HG03064 (cell line): ENCODE measurements around the gene NEK10.

Experiments used
- ATAC-seq: cut with Tn5 transposase; IDR thresholded peaks from one replicate; pipeline ENCODE4 v1.9.1; 2021; ENCODE audit warnings: low read depth; ENCODE audit not compliant: unreplicated experiment

Gene NEK10

DNA sequence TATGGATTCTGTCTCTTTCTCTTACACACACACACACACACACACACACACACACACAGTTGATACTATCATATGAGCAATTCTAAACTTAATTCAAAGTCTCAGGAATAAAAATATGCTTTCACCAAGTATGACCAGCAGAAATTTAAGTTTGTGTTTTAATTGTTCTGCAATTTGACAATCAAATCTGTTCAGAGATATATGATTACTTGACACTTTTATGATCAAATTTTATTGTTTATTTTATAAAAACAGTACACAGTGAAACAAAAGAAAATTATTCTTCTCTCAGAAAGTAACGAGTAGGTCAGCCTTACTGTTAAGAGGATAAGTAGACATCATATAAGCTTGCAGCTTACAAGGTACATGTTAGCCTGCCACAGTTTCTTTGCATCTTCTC, 114.3 kb downstream of the NEK10 start:
- ATAC-seq, result no peak

DNA sequence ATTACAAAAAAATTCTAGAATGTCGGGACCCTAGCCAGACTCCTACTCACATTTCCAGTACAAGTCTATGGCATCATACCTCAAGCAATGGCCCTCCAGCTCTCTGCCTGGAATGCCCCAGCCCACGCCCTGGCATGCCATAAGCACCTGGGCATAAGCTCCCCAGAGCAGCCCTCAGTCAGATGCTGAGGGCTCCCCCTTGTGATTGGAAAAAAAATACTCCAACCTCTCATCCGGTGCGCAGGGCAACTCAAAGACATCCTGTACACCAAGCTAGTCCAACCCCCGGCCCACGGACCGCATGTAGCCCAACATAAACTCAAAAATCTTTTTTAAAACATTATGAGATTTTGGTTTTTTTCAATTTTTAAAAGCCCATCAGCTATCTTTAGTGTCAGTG, 115.4 kb downstream of the NEK10 start:
- ATAC-seq, result no peak

DNA sequence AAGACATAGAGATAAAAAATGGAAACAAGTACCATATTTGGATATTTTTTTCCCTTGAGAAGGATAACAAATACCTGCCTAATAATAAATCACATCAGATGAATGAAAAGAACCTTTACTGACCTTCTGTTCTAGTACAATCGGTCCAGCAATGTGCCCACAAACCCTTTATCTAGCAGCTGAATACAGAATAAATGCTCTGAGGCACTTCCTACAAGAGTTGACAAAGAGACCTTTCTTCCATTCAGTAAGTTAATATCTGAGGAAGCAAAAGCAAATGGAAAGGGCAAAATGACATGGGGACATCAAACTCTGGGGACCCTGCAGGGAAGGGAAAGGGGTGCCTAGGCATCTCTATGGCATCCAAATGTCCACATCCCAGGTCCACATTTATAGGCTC, 115.8 kb downstream of the NEK10 start:
- ATAC-seq, result no peak

DNA sequence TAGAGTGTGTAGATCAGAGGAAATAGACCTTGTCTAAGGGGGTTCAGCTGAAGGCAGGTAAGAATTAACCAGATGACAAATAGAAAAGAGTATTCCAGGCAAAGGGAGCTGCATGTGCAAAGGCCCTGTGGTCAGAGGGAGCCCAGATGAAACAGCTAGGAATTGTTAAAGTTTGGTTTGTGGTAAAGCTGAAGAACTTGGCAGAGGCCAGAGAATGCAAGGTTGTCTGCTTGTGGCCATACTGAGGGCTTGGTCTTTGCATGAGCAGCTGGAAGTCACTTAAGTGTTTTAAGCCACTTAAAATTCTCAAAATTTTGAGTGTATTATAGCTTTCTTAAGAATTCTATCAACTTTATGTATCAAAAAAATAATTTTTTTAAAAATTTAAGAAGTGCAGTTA, 116.5 kb downstream of the NEK10 start:
- no peak for ATAC-seq

DNA sequence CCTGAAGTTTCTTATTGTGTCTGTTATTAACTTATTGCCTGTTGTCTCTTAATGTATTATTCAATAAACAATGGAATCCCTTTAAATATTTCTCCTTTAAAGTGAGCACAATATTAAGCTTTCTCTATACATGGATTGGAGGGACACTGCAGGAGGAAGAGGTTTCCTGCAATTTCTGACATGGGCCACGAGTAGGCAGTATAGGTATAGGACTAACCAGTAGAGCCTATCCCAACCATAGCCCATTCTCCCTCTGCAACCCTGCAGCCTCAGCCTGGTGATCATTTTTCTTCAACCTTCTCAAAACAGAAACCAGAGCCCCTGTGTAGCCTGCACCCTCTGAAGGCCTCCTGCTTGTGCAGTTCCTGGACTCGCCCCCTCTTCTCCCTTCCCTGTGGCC, 124.8 kb downstream of the NEK10 start:
- ATAC-seq, result no peak

DNA sequence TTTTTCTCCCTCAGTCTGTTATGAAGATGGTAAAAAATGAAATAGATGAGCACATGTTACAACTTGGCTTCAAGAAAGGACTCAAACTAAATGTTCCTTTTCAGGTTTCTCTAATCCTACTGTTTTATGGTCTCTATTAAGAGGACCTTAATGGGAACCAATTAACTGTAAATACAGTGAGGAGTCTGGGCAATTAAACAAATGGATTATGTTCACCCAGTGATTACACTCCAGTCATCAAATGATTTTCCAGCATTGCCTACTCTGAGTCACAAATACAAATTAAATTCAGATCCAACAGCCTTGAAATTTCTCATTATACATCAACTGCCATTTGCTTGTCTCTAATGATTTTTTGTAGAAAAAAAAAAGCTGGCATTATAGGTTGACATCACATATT, 129.2 kb downstream of the NEK10 start:
- no peak for ATAC-seq

DNA sequence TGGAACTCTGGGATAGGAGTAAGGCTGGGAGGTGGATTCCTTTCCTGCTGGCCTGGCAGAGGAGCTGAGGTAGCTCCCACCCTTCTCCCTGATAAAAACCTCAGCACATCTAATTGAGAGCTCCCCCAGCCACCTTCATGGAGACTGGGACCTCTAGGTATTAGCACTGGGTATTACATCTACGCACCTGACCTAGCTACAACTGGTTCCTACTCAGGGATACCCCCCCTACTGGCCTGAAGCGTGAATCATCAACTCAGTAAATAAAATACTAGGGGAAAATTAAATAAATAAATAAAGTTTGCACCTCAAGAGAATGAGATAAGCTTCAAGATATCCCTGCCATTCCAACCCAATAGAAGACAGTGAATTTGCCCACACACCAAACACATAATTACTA, 140.4 kb downstream of the NEK10 start:
- no peak for ATAC-seq

DNA sequence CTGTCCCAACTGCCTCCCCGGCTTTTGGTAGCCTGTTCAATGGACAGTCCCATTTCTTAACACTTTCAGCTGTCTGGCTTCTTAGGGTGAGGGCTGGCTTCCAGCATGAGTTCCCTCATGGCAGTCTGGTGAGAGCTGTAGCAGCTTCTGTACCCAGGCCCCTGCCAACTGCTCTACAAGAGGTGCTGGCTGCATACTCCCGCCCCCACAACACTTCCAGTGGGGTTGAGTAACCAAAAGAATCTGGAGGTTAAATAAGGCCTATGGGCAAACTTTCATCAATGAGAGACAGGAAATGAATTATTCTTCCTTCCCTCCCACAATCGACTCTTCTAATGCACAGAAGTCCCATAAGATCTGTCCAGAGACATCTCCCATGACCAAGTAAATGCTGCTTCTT, 145.0 kb downstream of the NEK10 start:
- no peak for ATAC-seq

DNA sequence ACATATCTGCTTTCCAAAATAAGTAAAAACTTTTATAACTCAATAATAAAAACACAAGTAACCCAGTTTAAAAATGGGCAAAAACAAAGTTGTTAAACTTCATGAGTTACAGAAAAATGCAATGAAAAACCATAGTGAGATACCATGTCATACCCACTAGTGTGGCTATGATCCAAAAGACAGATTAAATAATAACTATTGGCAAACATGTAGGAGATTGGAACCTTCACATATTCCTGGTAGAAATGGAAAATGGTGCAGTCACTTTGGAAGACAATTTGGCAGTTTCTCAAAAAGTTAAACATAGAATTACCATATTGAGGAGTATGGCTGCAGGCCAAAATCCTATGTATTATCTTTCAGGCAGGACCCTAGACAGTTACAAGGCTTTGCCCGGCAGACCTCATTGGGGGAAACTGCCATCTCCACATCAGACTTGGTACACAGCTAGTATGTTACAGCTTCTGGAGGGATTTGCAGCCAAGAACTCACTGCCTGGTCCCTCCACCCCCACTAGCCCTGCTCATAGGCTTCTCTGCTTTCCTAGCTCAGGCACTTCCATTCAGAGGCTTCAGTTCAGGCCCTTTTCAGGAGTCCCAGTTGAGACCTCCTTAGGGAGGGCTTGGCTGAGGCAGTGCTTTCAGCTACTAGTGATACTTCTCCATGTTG, 147.8 kb downstream of the NEK10 start:
- ATAC-seq, result no peak

DNA sequence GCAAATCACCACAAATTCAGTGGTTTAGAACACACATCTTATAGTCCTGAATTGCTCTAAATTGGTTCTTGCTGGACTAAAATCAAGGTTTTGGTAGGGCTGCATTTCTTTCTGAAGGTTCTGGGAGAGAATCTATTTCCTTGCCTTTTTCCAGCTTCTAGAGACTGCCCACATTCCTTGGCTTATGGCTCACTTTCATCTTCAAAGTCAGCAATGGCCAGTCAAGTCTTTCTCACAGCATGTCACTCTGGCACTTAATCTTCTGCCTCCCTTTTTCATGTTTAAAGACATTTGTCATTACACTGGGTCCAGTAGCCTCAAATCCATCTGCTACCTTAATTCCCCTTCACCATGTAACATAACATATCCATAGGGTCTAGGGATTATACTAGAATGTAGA, 149.0 kb downstream of the NEK10 start:
- ATAC-seq, result no peak

DNA sequence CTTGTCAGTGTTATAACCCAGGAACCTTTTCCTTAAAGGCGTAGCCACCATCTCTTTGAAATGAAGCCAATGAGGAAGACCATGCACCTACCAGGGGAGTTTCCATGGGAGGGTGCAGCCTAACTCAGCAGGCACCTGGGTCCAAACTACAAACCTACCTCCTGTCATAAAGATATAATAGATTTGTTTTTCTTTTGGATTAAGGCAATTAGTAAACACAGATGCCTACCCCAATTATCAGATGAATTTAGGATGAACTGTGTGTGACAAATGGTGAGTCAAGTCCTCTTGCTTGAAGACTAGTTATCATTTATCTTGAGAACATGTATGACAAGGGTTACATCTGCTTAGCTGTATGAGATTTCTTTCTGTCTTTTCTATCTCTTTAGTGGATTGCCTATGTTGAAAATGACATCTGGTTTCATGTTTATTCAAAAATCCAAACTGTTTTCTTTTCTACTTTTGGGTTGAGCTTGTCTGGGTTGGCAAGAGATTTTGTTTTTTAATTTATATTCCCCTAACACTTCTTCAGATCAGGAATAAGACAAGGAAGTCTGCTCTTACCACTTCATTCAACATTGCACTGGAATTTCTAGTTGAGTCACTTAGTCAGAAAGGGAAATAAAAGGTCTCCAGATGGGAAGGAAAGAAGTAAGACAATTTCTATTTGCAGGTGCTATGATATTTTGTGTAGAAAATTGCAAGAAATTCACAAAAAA, 149.9 kb downstream of the NEK10 start:
- no peak for ATAC-seq

DNA sequence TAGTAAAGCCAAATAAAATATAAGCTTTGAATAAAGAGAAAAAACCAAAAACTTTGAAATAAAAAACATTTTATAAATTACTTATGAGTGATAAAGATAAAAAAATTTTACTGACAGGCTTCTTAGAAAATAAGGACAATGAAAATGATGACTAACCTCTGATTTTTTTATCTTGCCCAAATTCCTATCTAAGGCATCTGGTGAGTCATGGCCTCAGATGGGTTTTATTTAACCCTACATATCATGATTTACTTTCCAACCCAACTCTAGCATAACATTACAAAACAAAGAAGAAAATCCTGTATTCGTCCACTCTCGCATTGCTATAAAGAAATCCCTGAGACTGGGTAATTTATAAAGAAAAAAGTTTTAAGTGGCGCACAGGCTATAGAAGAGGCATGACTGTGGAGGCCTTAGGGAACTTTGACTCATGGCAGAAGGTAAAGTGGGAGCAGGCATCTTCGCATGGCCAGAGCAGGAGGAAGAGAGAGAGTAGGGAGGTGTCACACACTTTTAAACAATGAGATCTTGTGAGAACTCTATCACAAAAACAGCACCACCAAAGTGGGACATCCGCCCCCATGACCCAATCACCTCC, 152.1 kb downstream of the NEK10 start:
- ATAC-seq, result no peak

DNA sequence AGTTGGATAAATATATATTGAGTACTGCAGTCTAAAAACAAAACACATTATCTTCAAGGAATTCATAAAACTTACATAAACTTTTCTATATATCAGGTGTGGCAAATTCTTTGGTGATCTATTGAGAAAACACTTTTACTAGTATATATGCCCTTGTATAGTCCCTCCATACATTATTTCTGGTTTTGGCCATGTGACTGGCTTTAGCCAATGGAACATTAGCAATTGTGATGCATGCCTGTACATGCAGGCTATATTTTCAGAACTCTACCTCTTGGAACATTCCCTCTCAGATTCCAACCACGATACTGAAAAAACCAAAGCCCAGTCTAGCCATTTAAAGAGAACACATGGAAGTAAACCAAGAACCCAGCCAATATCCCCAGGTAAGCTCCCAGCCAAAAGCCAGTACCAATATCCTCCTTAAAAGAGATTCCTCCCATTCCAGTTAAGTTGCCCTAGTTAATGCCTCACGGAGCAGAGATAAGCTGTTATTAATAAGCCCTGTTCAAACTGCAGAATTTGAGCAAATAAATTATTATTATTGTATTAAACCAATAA, 152.8 kb downstream of the NEK10 start:
- no peak for ATAC-seq

DNA sequence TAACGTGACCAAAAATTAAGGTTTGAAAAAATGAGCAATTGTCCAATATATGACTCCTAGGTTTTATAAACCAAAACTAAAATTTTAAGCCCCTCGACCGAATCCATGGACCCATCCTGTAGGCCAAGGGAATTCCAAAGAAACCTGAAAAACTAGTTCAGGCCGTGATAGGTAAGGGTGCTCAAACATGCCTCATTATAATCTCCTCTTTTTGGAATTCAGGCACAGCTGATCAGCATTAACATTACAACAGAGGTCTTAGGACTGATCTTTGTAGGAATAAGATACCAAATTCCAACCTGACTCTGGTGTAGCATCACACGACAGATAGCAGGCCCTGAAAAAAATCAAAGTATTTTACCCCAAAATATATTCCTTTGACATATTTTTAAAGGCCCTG, 155.7 kb downstream of the NEK10 start:
- no peak for ATAC-seq

DNA sequence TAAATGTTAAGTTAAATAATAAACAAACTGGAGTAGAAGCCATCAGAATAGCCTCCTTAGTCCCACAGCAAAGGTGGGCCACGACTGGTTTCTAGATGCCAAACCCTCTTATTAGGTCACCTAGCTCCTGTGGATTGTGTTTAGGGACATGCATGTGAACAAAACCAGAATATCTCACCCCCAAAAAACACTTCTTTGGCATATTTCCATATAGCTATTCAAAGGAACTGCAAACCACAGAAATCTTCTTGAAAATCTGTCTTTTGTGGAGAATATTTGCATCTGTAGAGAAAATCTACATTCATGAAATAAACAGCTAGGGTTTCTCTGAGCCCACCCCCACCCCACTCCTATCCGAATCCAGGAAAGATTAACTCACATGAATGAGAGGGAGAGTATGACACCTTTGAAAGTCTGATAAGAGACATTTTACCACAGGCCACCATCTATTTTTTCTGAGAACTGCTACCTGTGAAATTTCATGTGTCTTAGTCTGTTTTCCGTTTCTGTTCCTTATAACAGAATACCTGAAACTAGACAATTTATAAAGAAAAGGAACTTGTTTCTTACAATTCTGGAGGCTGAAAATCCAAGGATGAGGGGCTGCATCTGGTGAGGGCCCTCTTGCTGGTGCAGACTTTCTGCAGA, 159.4 kb downstream of the NEK10 start:
- ATAC-seq, result no peak

DNA sequence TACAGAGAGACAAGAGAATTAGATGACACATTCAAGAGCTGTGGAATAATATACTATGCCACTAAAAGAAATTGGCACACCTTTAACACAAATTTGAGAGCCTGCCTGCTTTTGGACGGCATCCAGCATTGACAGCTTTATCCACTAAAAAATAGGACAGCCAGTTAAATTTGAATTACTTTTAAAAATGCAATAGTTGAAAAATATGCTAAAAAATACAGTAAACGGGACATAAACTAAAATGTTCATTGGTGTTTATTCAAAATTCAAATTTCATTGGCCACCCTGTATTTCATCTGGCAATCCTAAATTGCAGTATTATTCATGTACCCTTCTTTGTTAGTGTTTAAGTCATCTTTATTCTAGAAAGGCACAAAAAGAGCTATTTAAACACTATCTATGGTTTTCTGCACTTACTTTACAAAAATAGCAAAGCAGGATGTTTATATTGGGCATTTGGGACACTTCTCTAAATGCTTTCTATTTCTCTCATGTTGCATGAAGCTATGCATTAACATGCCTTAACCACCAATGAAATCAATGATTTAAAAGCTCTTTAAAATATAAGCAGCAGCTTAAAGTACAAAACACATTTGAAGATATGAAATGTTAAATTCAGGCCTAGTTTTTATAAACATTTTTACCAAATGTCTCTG, 160.1 kb downstream of the NEK10 start:
- no peak for ATAC-seq

DNA sequence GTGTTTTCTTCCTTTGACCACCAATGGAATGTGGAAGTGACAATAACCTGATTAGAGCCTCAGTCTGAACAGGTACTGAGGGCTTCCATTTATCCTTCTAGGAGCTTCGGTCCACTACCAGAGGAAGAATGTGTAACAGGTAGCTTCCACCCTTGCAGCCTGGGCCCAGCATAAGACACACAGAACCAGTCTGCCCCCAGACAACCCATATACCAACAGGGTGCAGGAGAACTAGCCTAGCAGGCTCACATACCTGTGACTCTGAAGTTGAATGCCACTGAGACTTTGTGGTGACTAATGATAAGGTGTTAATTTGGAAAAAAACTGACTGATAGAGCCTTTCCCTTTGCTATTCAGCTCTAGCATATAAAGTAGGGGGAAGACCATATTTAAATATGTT, 166.2 kb downstream of the NEK10 start:
- no peak for ATAC-seq

DNA sequence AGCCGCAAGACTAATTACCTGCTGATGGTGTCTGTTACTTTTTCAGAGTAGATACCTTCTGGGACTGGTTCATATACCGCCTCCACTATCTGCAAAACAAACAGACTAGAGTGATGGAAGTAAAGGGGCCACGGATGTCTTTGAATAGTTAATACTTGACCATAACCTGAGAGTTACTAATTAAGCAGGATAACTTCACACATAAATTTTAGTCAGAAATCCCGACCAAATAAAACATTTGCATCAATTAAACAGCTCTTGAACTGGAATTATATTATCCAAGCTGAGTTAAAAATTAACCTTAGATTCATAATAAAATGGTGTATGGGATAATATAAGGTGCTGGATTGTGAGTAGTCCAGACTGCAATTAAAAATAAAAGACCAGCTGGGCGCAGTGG, 167.7 kb downstream of the NEK10 start:
- ATAC-seq, result no peak

DNA sequence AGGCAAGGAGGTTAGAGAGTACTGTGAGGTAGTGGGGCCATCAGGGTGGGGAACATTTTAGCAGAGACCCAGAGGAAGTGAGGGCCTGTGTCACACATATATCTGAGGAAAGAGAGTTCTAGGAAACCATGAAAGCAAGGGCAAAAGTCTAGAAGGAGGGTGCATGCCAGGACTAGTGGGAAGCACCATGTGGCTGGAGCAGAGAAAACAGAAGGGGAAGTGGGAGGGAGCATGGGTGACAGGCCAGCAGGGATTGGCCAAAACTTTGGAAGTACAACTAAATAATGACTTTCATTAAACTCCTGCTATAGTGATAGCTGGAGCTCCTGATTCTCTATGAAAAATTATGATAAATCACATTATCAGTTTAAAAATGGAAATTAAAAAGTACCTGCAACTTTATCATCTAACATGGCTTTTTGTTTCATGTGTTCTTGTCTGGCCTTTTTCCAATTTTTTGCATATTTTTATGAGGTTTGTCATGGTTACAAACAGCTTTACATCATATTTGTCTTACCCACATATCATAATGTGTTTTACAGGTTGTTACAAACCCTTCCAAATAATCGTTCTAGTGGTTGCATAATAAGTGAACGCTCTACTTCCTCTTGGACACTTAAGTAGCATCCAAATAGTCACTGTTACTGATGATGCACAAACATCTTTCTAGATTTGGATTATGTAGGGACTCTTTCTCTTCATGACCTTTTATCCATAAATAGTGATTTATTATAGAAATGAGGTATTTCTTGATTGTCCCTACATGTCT, 168.3 kb downstream of the NEK10 start:
- ATAC-seq, result no peak

DNA sequence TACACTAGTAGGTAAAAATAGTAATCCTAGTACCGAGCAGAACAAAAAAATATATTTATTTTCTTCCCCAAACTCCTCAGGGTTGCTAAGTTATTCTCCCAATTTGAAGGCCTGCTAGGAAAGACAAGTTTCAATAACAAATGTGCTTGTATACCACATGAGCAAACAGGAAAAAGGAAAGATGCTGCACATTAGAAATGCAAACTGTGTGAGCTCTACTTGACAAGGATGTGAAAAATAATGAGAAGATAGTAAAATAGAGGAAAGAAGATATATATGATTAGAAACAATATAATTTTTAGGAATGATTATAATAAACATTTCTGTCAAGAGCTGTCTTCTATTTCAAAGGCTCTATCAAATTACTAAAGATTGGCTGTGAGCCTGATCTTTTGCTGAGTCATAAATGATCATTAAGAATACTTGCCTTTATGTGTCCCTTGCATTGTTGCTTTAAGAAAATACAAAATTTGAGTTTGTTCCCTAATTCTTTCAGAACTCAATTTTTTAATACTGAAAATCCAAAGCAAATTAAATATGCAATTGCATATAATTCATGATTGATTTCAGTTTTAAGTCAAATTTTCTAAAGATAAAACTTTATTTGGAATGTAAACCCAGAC, 174.2 kb downstream of the NEK10 start:
- no peak for ATAC-seq
